B cell (primary cell): ENCODE measurements around the gene IMMP2L. TPM values are rescaled to one million over a fixed set of nuclear protein-coding genes. Genes with fewer than 3 reads are reported as not detected.
"Not testable (repeated sequence)": the region's sequence is repeated elsewhere in the genome, so short reads cannot be mapped to it uniquely, and the experiment has no call there.

Source experiments
- ATAC-seq: fragments of 200-7000 bp; cut with Tn5 transposase; one replicate; pipeline ENCODE4 v1.10.0; 2021; ENCODE audit warnings: low read depth, mild to moderate bottlenecking, moderate number of reproducible peaks, moderate library complexity
- CTCF ChIA-PET: fragments of 350-600 bp; sonication (Branson Sonifier 250); formaldehyde crosslinking; loops from one replicate; lab custom pipeline; 2021; ENCODE audit warnings: antibody characterized with exemption, inconsistent platforms; lab: Charles Lee
- POLR2A ChIA-PET: fragments of 350-600 bp; sonication (Branson Sonifier 250); formaldehyde crosslinking; loops from one replicate; lab custom pipeline; 2021; ENCODE audit warnings: antibody characterized with exemption; lab: Charles Lee
- DNase-seq: peaks from one replicate; pipeline ENCODE4 v3.0.0; 2013
- H2AFZ ChIP-seq: 2 replicates; pipeline ENCODE4 v1.6.1; 2012; ENCODE audit warnings: mild to moderate bottlenecking, low read depth, low read length; ENCODE audit not compliant: insufficient read depth, poor library complexity, severe bottlenecking
- H3K27ac ChIP-seq, 2 donors: 1 replicate in 1 of 2; 2 replicates in 1 of 2; pipeline ENCODE4 v1.5.1; 2012 to 2013; ENCODE audit warnings: low read length in 2 of 2, mild to moderate bottlenecking in 2 of 2, moderate library complexity in 1 of 2
- H3K27me3 ChIP-seq, 4 experiments: fragments of 200-600 bp in 1 of 4; sonication (generic) in 1 of 4; replicated peaks in 1 of 4; 1 replicate in 2 of 4; 2 replicates in 2 of 4; pipeline versions ENCODE4 v1.6.1 to v1.7.0; 2013 to 2016; ENCODE audit warnings: low read length in 3 of 4, mild to moderate bottlenecking in 2 of 4, mixed read lengths in 1 of 4, moderate library complexity in 1 of 4; ENCODE audit not compliant: insufficient read depth in 4 of 4, control insufficient read depth in 3 of 4; ENCODE audit errors: control extremely low read depth in 1 of 4
- H3K36me3 ChIP-seq, 2 experiments: replicated peaks in 1 of 2; 1 replicate in 1 of 2; 2 replicates in 1 of 2; pipeline versions ENCODE4 v1.6.1 to v1.7.1; 2013; ENCODE audit warnings: low read length in 1 of 2; ENCODE audit not compliant: insufficient read depth in 2 of 2, control insufficient read depth in 1 of 2; ENCODE audit errors: control extremely low read depth in 1 of 2, extremely low read depth in 1 of 2
- H3K4me1 ChIP-seq, 2 donors: fragments of 200-600 bp in 1 of 2; sonication (generic) in 1 of 2; 1 replicate in 1 of 2; 2 replicates in 1 of 2; pipeline versions ENCODE4 v1.5.1 to v1.6.1; 2013 to 2017; ENCODE audit warnings: low read length in 2 of 2; ENCODE audit not compliant: control insufficient read depth in 2 of 2, insufficient read depth in 2 of 2
- H3K4me2 ChIP-seq: replicated peaks from 2 replicates; pipeline ENCODE3; 2012; ENCODE audit warnings: mild to moderate bottlenecking, low read depth, low read length; ENCODE audit not compliant: poor library complexity, severe bottlenecking
- H3K4me3 ChIP-seq, 5 experiments: fragments of 200-600 bp in 1 of 5; sonication (generic) in 1 of 5; 1 replicate in 3 of 5; 2 replicates in 2 of 5; pipeline versions ENCODE4 v1.5.1 to v1.7.0; 2011 to 2016; ENCODE audit warnings: low read length in 4 of 5, mild to moderate bottlenecking in 4 of 5, low read depth in 2 of 5, control low read depth in 1 of 5, moderate library complexity in 1 of 5; ENCODE audit not compliant: insufficient read depth in 1 of 5; ENCODE audit errors: control extremely low read depth in 1 of 5, extremely low read depth in 1 of 5
- H3K79me2 ChIP-seq: fragments of 200-600 bp; sonication (generic); one replicate; pipeline ENCODE4 v1.6.0; 2016; ENCODE audit warnings: low read length; ENCODE audit not compliant: control insufficient read depth, insufficient read depth
- H3K9ac ChIP-seq: fragments of 200-600 bp; sonication (generic); 2 replicates; pipeline ENCODE4 v1.6.1; 2017; ENCODE audit warnings: mild to moderate bottlenecking, low read length, moderate library complexity
- H3K9me3 ChIP-seq, 3 donors: one replicate each; pipeline versions ENCODE4 v1.6.1 to v1.7.1; 2013; ENCODE audit warnings: low read length in 2 of 3; ENCODE audit not compliant: control insufficient read depth in 2 of 3, insufficient read depth in 1 of 3; ENCODE audit errors: control extremely low read depth in 1 of 3
- H4K20me1 ChIP-seq: 2 replicates; pipeline ENCODE4 v1.6.0; 2012; ENCODE audit warnings: mild to moderate bottlenecking, low read length; ENCODE audit not compliant: insufficient read depth, control insufficient read depth, poor library complexity, severe bottlenecking
- H3K27ac Mint-ChIP-seq: one replicate; pipeline ENCODE4 v1.8.0; 2021; ENCODE audit warnings: mixed read lengths
- H3K27me3 Mint-ChIP-seq: one replicate; pipeline ENCODE4 v1.8.0; 2021; ENCODE audit warnings: mixed read lengths
- H3K4me1 Mint-ChIP-seq: one replicate; pipeline ENCODE4 v1.8.0; 2021; ENCODE audit warnings: mixed read lengths
- H3K4me3 Mint-ChIP-seq: one replicate; pipeline ENCODE4 v1.8.0; 2021; ENCODE audit warnings: mixed read lengths
- H3K9me3 Mint-ChIP-seq: one replicate; pipeline ENCODE4 v1.8.0; 2022; ENCODE audit warnings: mixed read lengths; ENCODE audit not compliant: insufficient read depth
- CTCF ChIP-seq: fragments of 200-600 bp; IDR thresholded peaks from one replicate; pipeline ENCODE4 v1.8.0; 2022; ENCODE audit warnings: antibody characterized with exemption, mild to moderate bottlenecking
- EZH2 ChIP-seq: IDR thresholded peaks from 2 replicates; pipeline ENCODE4 v1.6.1; 2012; ENCODE audit warnings: borderline replicate concordance, low read depth, mild to moderate bottlenecking, moderate library complexity, low read length; ENCODE audit not compliant: insufficient read depth, poor library complexity, severe bottlenecking
- WGBS: methylation state at CpG from one replicate; pipeline ENCODE4 v1.1.5; 2013; ENCODE audit warnings: missing lambda C conversion rate; ENCODE audit not compliant: insufficient coverage; 5-methylcytosine and 5-hydroxymethylcytosine counted together
- intact Hi-C: fragments of 100-400 bp; cut with micrococcal nuclease; formaldehyde crosslinking; loops from one replicate; pipeline ENCODE4 v1.10.0; 2022
- polyA plus RNA-seq: library from polyadenylated mRNA; depleted of rRNA; stranded (reverse); fragments of >200 nt; gene quantifications from 2 replicates; pipeline ENCODE4 v1.2.3, GENCODE V29; 2012
- total RNA-seq, 2 donors: library from RNA; stranded (reverse); fragments of 120-200 nt in 1 of 2; gene quantifications; 1 replicate in 1 of 2; 2 replicates in 1 of 2; pipeline versions ENCODE4 v1.2.3 to v1.2.4, GENCODE V29; 2013 to 2022

IMMP2L gene
- total and polyA plus RNA-seq, 2 donors (not counting 1 experiment from before 2014, with no cell fraction given), result 3.8 to 34.2 TPM

- no CpG with 5 or more reads among the region's 1 CpG for WGBS
- no peaks in the 10 kb centered on the region for H3K4me1 Mint-ChIP-seq
- no peak overlapping the region for H3K4me3 Mint-ChIP-seq
These were observed 271.3 kb downstream of the IMMP2L start for GRCh38 chr7:111290982-111291381.

GRCh38 chr7:111290419-111290818 lies 271.9 kb downstream of the IMMP2L start:
- no peak overlapping the region for H3K27ac ChIP-seq
- Mint-ChIP-seq H3K27me3 (no peaks in the 10 kb centered on the region), H3K27ac (no peak overlapping the region), H3K4me3 (no peak overlapping the region), H3K9me3 (no peaks in the 10 kb centered on the region), H3K4me1 (no peaks in the 10 kb centered on the region)
- no peaks in the 10 kb centered on the region for H3K9me3 ChIP-seq
- no peak for TF ChIP-seq EZH2
- TF ChIP-seq CTCF, result no peak
- H3K4me2 ChIP-seq, result no peak overlapping the region
- DNase-seq, result no peak
- no peak for ATAC-seq
- no peaks in the 10 kb centered on the region for H3K36me3 ChIP-seq
- no peak overlapping the region for H2AFZ ChIP-seq
- no peak overlapping the region for H3K4me3 ChIP-seq
- CTCF ChIA-PET, result no interaction called here
- no peaks in the 10 kb centered on the region for H3K79me2 ChIP-seq
- intact Hi-C loops, result no loop called here
- no peaks in the 10 kb centered on the region for H3K4me1 ChIP-seq
- no peaks in the 10 kb centered on the region for H3K27me3 ChIP-seq
- POLR2A ChIA-PET, result no interaction called here
- H3K9ac ChIP-seq, result no peak overlapping the region
- WGBS, result no CpG with 5 or more reads among the region's 1 CpG
- H4K20me1 ChIP-seq, result no peaks in the 10 kb centered on the region

More at GRCh38 chr7:111290982-111291381, 271.3 kb downstream of the IMMP2L start:
- no peaks in the 10 kb centered on the region for H3K27me3 Mint-ChIP-seq
- no peak overlapping the region for H3K27ac Mint-ChIP-seq
- H3K27me3 ChIP-seq, result no peaks in the 10 kb centered on the region
- ATAC-seq (no peak), DNase-seq (no peak)
- no peaks in the 10 kb centered on the region for H4K20me1 ChIP-seq
- no peaks in the 10 kb centered on the region for H3K4me1 ChIP-seq
- no peaks in the 10 kb centered on the region for H3K9me3 ChIP-seq
- POLR2A ChIA-PET, result no interaction called here
- H3K4me2 ChIP-seq, result no peak overlapping the region
- no peak overlapping the region for H3K4me3 ChIP-seq
- no peaks in the 10 kb centered on the region for H3K36me3 ChIP-seq
- TF ChIP-seq EZH2, result no peak
- no peak for TF ChIP-seq CTCF
- CTCF ChIA-PET, result no interaction called here
- H3K9ac ChIP-seq, result no peak overlapping the region
- intact Hi-C loops, result no loop called here
- H3K79me2 ChIP-seq, result no peaks in the 10 kb centered on the region
- H3K27ac ChIP-seq, result no peak overlapping the region
- no peak overlapping the region for H2AFZ ChIP-seq
- H3K9me3 Mint-ChIP-seq, result no peaks in the 10 kb centered on the region

- H3K4me1 Mint-ChIP-seq, H3K27ac ChIP-seq, H3K79me2 ChIP-seq, ATAC-seq, intact Hi-C loops, H3K36me3 ChIP-seq, H3K4me3 ChIP-seq, H3K4me1 ChIP-seq, H3K9ac ChIP-seq, H3K27me3 Mint-ChIP-seq, H3K27ac Mint-ChIP-seq, DNase-seq, POLR2A ChIA-PET, H2AFZ ChIP-seq, H3K4me2 ChIP-seq, H3K27me3 ChIP-seq, H4K20me1 ChIP-seq, CTCF ChIA-PET, H3K9me3 Mint-ChIP-seq, H3K4me3 Mint-ChIP-seq, H3K9me3 ChIP-seq: not testable (repeated sequence)
- WGBS, result no CpG with 5 or more reads among the region's 3 CpGs
These were observed 273.9 kb downstream of the IMMP2L start for GRCh38 chr7:111288441-111288840.
